GM12878 (cell line): Measurements from ENCODE around the gene HERPUD1. TPM values are rescaled to one million over a fixed set of nuclear protein-coding genes. Genes with fewer than 3 reads are reported as not detected.

Experiments used
- CEBPB ChIP-seq, 2 experiments: fragments of 150-350 bp in 1 of 2; IDR thresholded peaks; 2 replicates each; pipeline ENCODE4 v1.6.1; 2012 to 2014; ENCODE audit warnings: low read depth in 2 of 2, low read length in 2 of 2, borderline replicate concordance in 1 of 2, inconsistent platforms in 1 of 2
- CREM ChIP-seq: IDR thresholded peaks from 2 replicates; pipeline ENCODE4 v1.6.1; 2014; ENCODE audit warnings: antibody characterized with exemption, low read depth
- ESRRA ChIP-seq: IDR thresholded peaks from 2 replicates; pipeline ENCODE4 v1.6.1; 2012; ENCODE audit warnings: mild to moderate bottlenecking, low read length, improper control_type of control experiment
- FOXM1 ChIP-seq: IDR thresholded peaks from 2 replicates; pipeline ENCODE4 v1.6.1; 2012; ENCODE audit warnings: low read depth, mild to moderate bottlenecking, inconsistent platforms, low read length, moderate library complexity
- GATAD2B ChIP-seq: fragments of 450-650 bp; conservative IDR thresholded peaks from 2 replicates; pipeline ENCODE4 v1.6.1; 2017; ENCODE audit warnings: low read depth, mild to moderate bottlenecking, moderate library complexity
- HDAC2 ChIP-seq: fragments of 200-600 bp; sonication (generic); IDR thresholded peaks from 2 replicates; pipeline ENCODE4 v1.6.1; 2017
- HDGF ChIP-seq: fragments of 450-650 bp; IDR thresholded peaks from 2 replicates; pipeline ENCODE4 v1.6.1; 2016; ENCODE audit warnings: antibody characterized with exemption
- MEF2A ChIP-seq: IDR thresholded peaks from 2 replicates; pipeline ENCODE4 v1.6.1; 2011; ENCODE audit warnings: low read depth, mild to moderate bottlenecking, low read length, moderate library complexity; ENCODE audit not compliant: insufficient read depth
- MEF2B ChIP-seq: fragments of 450-650 bp; IDR thresholded peaks from 2 replicates; pipeline ENCODE4 v1.6.1; 2018; ENCODE audit warnings: mild to moderate bottlenecking, moderate library complexity; ENCODE audit not compliant: partially characterized antibody, poor library complexity, severe bottlenecking
- MTA2 ChIP-seq: fragments of 450-650 bp; IDR thresholded peaks from 2 replicates; pipeline ENCODE4 v1.6.1; 2016; ENCODE audit warnings: low read depth, mild to moderate bottlenecking, moderate library complexity
- MTA3 ChIP-seq: IDR thresholded peaks from 2 replicates; pipeline ENCODE4 v1.6.1; 2012; ENCODE audit warnings: low read length, inconsistent platforms, borderline replicate concordance
- NBN ChIP-seq: fragments of 450-650 bp; IDR thresholded peaks from 2 replicates; pipeline ENCODE4 v1.6.1; 2016
- NFXL1 ChIP-seq: fragments of 450-650 bp; IDR thresholded peaks from 2 replicates; pipeline ENCODE4 v1.6.1; 2017; ENCODE audit warnings: antibody characterized with exemption, mild to moderate bottlenecking, borderline replicate concordance
- NFYB ChIP-seq: IDR thresholded peaks from 2 replicates; pipeline ENCODE4 v1.6.1; 2011; ENCODE audit warnings: low read depth, mild to moderate bottlenecking, low read length, improper control_type of control experiment, moderate library complexity; ENCODE audit not compliant: insufficient read depth
- NR2F1 ChIP-seq: fragments of 450-650 bp; conservative IDR thresholded peaks from 2 replicates; pipeline ENCODE4 v1.6.1; 2017; ENCODE audit warnings: mild to moderate bottlenecking
- SPI1 ChIP-seq: IDR thresholded peaks from 2 replicates; pipeline ENCODE4 v1.6.1; 2011; ENCODE audit warnings: low read depth, mild to moderate bottlenecking, low read length, moderate library complexity, borderline replicate concordance; ENCODE audit not compliant: insufficient read depth
- SREBF1 ChIP-seq: IDR thresholded peaks from 2 replicates; pipeline ENCODE4 v1.6.1; 2012; ENCODE audit warnings: mild to moderate bottlenecking, low read length
- USF1 ChIP-seq: IDR thresholded peaks from 2 replicates; pipeline ENCODE4 v1.6.1; 2011; ENCODE audit warnings: borderline replicate concordance, low read depth, mild to moderate bottlenecking, moderate library complexity, mixed read lengths, low read length; ENCODE audit not compliant: insufficient read depth; ENCODE audit errors: extremely low read length
- WRNIP1 ChIP-seq: IDR thresholded peaks from 2 replicates; pipeline ENCODE4 v1.6.1; 2011; ENCODE audit warnings: low read depth, low read length, improper control_type of control experiment, borderline replicate concordance
- ZBTB40 ChIP-seq: fragments of 450-650 bp; IDR thresholded peaks from 2 replicates; pipeline ENCODE4 v1.6.1; 2016; ENCODE audit warnings: mild to moderate bottlenecking, moderate library complexity, borderline replicate concordance
- ZNF217 ChIP-seq: fragments of 450-650 bp; IDR thresholded peaks from 2 replicates; pipeline ENCODE4 v1.6.1; 2017; ENCODE audit warnings: antibody characterized with exemption, mild to moderate bottlenecking
- polyA plus RNA-seq, 11 experiments: library from polyadenylated mRNA; depleted of rRNA in 4 of 11; unstranded in 6 of 11; stranded (reverse) in 5 of 11; fragments of >200 nt; fragmentation: Nextera tagmentation in 4 of 11; fragmentation: Illumina TruSeq in 1 of 11; extraction: Ambion mirVana in 4 of 11; extraction: Trizol in 1 of 11; gene quantifications; 1 replicate in 1 of 11; 2 replicates in 10 of 11; pipeline versions ENCODE4 v1.2.1 to v1.2.3, GENCODE V29; 2011 to 2016; ENCODE audit warnings: inconsistent platforms in 2 of 11, missing spikeins in 2 of 11, low read depth in 1 of 11
- total RNA-seq, 4 experiments: library from RNA; depleted of rRNA in 3 of 4; stranded (reverse); fragments of >200 nt in 3 of 4; fragmentation: Illumina TruSeq in 1 of 4; extraction: Trizol in 1 of 4; gene quantifications; 2 replicates each; pipeline versions ENCODE4 v1.2.1 to v1.2.3, GENCODE V29; 2013 to 2021
- TF ChIP-seq, protein P1 (sequence below): fragments of 450-650 bp; IDR thresholded peaks from 2 replicates; pipeline ENCODE4 v1.6.1; 2017; ENCODE audit warnings: antibody characterized with exemption, mild to moderate bottlenecking, moderate library complexity

HERPUD1 gene
- total and polyA plus RNA-seq, 10 of the 15 experiments (the other 5 are each of a cell fraction or from before 2014, with no cell fraction given): 32.6 to 212 (median 122) TPM

GRCh38 chr16:56970934-56971767 lies 39.2 kb downstream of the HERPUD1 start (continued):
- TF ChIP-seq CREM (peak; percentile 74; the same call in 1 of the 2 replicates), ZBTB40 (no peak), FOXM1 (no peak), MTA3 (no peak), NFXL1 (no peak), SREBF1 (no peak), WRNIP1 (no peak), GATAD2B (peak; percentile 54), SPI1 (no peak), CEBPB (IDR thresholded peaks at IDR 0.05; ENCODE audit: borderline replicate concordance in 1 of 2, low read depth in 2 of 2, low read length in 2 of 2) (no peak), ESRRA (no peak), ZNF217 (peak; percentile 79; the same call in 1 of the 2 replicates), NR2F1 (peak; percentile 40; the same call in 1 of the 2 replicates), HDAC2 (no peak), MTA2 (peak; percentile 35; the same call in 1 of the 2 replicates), MEF2B (peak; percentile 95), HDGF (peak; percentile 88; the same call in 1 of the 2 replicates), MEF2A (0 out of 2 replicates have a peak, but pooled peaks have one; percentile 8), NBN (peak; percentile 80; the same call in 1 of the 2 replicates), USF1 (no peak), NFYB (no peak)
- TF ChIP-seq, protein P1, sequence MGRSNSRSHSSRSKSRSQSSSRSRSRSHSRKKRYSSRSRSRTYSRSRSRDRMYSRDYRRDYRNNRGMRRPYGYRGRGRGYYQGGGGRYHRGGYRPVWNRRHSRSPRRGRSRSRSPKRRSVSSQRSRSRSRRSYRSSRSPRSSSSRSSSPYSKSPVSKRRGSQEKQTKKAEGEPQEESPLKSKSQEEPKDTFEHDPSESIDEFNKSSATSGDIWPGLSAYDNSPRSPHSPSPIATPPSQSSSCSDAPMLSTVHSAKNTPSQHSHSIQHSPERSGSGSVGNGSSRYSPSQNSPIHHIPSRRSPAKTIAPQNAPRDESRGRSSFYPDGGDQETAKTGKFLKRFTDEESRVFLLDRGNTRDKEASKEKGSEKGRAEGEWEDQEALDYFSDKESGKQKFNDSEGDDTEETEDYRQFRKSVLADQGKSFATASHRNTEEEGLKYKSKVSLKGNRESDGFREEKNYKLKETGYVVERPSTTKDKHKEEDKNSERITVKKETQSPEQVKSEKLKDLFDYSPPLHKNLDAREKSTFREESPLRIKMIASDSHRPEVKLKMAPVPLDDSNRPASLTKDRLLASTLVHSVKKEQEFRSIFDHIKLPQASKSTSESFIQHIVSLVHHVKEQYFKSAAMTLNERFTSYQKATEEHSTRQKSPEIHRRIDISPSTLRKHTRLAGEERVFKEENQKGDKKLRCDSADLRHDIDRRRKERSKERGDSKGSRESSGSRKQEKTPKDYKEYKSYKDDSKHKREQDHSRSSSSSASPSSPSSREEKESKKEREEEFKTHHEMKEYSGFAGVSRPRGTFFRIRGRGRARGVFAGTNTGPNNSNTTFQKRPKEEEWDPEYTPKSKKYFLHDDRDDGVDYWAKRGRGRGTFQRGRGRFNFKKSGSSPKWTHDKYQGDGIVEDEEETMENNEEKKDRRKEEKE: no peak
